Astrocyte of the cerebellum (primary cell): ENCODE measurements around the gene EPN1.

ENCODE experiments used
- DNase-seq: peaks from one replicate; pipeline ENCODE4 v3.0.0-alpha.2; 2011; ENCODE audit warnings: low read depth
- H3K4me3 ChIP-seq: 2 replicates; pipeline ENCODE4 v1.5.1; 2011; ENCODE audit warnings: mild to moderate bottlenecking, low read depth, low read length, moderate library complexity
- in situ Hi-C: cut with HindIII; loops from 2 replicates; pipeline ENCODE4 v1.10.0; 2017; ENCODE audit warnings: low sequenced_read_pairs
- TF ChIP-seq, protein P1 (sequence below): IDR thresholded peaks from 2 replicates; pipeline ENCODE4 v1.5.1; 2012; ENCODE audit warnings: low read length, low read depth, moderate library complexity, mild to moderate bottlenecking; ENCODE audit errors: missing control alignments

EPN1 gene

DNA sequence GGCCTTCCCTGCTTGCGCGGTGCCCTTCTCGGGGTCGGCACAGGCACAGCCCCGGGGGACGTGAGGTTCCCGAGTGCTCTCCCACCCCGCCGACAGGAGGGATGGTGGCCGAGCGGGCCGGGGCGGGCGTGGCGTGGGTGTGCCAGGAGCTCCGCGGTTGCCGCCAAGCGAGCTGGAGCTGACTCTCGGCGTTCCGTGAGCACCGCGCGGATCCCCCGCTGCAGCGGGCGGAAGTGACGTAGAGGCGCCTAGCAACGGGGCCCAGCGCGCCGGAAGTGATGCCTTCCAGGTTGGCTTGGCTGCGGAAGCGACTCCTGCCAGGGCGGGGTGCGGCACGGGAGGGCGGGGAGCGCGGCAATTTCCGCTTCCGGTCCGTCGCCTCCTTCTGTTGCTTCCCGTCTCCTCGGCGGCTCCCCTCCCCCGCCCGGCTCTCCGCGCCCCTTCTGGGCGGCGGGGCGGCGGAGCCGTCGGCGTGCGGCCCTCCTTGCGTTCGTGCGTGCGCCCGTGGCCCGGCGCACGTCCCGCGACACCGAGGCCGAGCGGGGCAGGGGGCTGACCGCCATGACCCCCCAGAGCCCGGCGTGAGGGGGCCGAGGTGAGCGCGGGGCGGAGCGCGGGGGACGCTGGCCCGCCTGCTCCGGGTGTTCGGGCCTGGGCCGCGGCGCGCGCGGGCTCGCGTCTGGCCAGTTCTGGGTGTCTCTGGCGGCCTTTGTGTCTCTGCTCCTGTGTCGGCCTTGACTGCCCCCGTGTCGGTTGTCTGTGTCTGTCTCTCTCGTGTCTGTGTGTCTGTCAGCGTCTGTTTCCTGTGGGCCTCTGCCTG, at the start of gene EPN1:
EPN1 (plus strand) TSS at position 386 of the 820 bp plus-strand sequence. CDS start 3,402 bp downstream, outside the sequence.
- DNase-seq, result peak; percentile 91
- TF ChIP-seq, protein P1, sequence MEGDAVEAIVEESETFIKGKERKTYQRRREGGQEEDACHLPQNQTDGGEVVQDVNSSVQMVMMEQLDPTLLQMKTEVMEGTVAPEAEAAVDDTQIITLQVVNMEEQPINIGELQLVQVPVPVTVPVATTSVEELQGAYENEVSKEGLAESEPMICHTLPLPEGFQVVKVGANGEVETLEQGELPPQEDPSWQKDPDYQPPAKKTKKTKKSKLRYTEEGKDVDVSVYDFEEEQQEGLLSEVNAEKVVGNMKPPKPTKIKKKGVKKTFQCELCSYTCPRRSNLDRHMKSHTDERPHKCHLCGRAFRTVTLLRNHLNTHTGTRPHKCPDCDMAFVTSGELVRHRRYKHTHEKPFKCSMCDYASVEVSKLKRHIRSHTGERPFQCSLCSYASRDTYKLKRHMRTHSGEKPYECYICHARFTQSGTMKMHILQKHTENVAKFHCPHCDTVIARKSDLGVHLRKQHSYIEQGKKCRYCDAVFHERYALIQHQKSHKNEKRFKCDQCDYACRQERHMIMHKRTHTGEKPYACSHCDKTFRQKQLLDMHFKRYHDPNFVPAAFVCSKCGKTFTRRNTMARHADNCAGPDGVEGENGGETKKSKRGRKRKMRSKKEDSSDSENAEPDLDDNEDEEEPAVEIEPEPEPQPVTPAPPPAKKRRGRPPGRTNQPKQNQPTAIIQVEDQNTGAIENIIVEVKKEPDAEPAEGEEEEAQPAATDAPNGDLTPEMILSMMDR, result no peak
- H3K4me3 ChIP-seq, result peak within 1 kb of the TSS; percentile 59
- in situ Hi-C loops, result no loop called here

GRCh38 chr19:55626350-55626749, 48.7 kb upstream of the EPN1 start:
- DNase-seq, result no peak
- in situ Hi-C loops, result no loop called here
- TF ChIP-seq, protein P1, result no peak
- no peak overlapping the region for H3K4me3 ChIP-seq

- peak; percentile 97 for DNase-seq
- TF ChIP-seq, protein P1, result peak; percentile 80
- in situ Hi-C loops, result no loop called here
- H3K4me3 ChIP-seq, result no peak overlapping the region
Observed at GRCh38 chr19:55632463-55632834, 42.6 kb upstream of the EPN1 start.

DNA sequence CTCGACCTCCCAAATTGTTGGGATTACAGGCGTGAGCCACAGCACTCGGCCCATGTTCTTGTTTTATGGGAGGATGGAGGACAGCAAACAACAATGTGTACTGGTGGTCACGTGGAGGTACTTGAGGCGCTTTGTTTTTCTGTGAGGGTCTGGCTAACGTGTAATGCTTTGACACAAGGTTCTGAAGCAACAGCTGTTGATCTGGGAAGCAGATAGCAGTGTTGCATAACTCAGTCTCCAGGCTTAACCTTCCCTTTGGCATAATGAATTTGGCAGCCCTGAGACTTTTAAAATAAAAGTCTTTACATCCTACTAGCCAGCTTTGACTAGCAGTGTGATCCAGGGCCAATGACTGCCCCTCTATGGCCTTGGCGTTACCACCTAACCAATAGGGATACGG, 41.2 kb upstream of the EPN1 start:
- no peak overlapping the region for H3K4me3 ChIP-seq
- TF ChIP-seq, protein P1, result no peak
- in situ Hi-C loops, result no loop called here
- DNase-seq, result no peak

DNA sequence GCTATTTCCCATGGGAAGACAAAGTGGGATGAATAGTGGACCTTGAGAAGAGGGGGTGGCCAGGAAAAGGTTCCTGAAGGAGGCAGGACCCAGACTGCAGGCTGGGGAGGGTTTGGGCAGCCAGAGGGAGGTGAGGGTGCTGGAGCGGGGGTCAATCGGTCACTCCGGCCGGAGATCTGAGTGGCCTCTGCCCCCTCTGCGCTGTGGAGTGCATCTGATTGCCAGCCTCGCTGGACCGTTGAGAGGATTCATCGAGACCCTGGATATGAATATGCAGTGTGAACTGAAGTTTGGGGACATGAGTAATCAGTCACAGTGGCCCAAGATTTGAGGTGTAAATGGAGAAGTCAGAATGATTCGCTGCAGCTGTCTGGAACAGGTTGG, 39.7 kb upstream of the EPN1 start:
- TF ChIP-seq, protein P1, result no peak
- H3K4me3 ChIP-seq, result peak overlapping the region; percentile 68
- in situ Hi-C loops, result no loop called here
- no peak for DNase-seq

DNA sequence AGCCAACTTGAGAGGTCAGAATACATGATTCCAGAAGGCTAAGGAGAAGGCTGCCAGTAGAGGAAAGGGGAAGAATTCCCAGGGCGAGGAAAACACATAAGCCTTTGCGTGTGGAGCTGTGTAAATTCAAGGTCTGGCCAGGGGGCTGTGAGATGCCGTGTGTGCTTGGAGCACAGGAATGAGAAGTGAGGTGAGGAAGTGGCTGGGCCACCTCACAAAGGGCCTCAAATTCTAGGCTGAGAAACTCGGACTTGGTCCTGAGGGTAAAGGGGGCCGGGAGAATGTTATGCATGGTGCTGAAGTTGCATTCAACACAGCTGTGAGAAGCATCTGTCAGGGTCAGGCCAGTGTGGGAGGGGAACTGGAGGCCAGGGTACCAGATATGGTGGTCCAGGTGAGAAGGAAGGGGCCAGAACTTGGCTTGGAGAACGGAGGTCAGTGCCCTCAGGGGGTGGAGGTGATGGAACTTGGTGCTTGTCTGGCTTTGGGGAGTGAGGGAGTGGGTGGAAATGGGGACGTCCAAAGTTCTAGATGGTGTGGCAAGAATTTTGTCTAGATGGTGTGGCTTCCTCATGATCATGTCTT, 39.1 kb upstream of the EPN1 start:
- in situ Hi-C loops, result no loop called here
- peak overlapping the region; percentile 68 for H3K4me3 ChIP-seq

More for the DNA sequence above, 39.1 kb upstream of the EPN1 start:
- TF ChIP-seq, protein P1, result no peak
- DNase-seq, result no peak
